Stimulated activated CD8-positive, alpha-beta memory T cell treated with anti-CD3 and anti-CD28 coated beads, Interleukin-2, amount 100 ng/mL, for 48 hours (primary cell): Measurements from ENCODE around the gene CDKAL1.

Source experiments
- DNase-seq, 2 donors: peaks; one replicate each; pipeline ENCODE4 v3.0.0-alpha.2; 2020; ENCODE audit warnings: low read depth in 2 of 2

Gene CDKAL1

DNA sequence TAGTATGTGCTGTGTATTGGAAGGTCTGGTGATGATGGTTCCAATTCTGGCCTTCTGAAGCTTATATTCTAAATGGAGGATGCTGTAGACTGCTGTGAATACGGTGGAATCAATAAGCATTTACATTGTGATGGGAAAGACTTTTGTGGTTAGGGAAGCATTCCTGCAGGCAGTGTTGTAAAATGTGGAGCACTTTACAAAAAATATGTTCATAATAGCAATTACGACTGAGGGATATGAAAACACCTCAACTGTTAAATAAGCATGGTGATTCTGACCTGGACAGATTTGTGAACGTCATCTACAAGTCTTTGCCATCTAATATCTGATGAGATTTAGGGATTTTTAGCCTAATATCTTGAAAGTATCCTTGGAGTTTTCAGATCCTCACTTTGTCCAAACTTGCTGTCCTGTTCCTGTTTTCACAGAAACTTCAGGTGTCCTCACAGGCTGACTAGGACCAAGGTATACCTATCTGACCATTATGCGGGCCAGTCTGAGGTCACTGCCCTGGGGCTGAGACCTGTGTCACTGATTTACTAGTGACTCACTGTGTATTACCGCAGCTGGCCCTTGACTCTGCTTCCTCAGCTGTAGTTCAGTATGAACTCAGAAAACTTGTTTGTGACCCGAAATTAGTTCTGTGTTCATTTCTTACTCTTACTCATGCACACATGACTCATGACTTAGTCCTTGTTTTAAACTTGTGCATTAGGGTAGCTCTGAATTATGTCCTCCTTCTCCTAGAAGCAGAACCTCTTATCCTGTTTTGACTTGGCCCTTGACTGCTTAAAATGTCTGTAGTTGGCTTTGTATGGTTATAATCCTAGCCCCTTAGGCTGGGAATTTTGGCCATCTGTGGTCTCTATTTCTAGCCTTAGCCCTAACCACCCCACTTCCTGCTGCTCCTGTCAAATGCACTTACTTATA is 343.0 kb downstream of the CDKAL1 start:
- DNase-seq, result peak in 1 of 2 donors; percentile 5

DNA sequence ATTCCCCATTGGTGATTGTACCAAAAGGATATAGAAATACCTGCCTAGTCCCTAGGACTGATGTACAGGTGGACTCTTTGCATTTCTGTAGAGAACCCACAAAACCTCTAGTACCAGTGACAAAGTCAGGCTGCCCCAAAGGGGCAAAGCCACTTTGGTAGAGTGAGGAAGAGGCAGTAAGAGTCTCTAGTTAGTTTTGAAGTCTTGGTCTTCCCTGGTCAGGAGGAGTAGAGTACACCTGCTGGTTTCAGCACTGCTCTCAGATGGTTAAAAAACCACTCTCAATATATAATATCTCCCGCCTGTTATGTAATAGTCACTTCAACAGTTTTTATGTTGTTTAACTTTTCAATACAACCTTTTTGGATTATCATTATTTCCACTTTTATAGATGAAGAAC is 344.9 kb downstream of the CDKAL1 start:
- DNase-seq, result no peak

GRCh38 chr6:20879526-20879925 is 345.3 kb downstream of the CDKAL1 start:
- no peak for DNase-seq

GRCh38 chr6:20881365-20881764 is 347.1 kb downstream of the CDKAL1 start:
- DNase-seq, result no peak

DNA sequence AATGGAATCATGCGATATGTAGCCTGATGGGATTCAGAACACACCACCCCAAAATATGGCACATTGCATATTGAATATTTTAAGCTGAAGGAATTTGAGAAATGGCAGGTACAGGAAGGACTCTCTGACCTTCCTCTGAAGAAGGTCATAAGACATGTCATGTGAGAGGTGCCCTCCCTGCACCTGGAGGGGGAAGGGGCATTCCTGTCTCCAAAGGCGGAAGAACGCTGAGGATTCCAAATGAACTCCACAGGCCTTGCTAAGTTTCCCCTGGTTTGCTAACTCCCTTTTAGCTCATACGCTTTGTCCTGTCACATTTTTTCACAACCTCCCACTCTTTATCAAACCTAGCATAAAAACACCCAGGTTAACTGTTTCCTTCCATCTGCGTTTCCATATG is 347.8 kb downstream of the CDKAL1 start:
- DNase-seq, result no peak

DNA sequence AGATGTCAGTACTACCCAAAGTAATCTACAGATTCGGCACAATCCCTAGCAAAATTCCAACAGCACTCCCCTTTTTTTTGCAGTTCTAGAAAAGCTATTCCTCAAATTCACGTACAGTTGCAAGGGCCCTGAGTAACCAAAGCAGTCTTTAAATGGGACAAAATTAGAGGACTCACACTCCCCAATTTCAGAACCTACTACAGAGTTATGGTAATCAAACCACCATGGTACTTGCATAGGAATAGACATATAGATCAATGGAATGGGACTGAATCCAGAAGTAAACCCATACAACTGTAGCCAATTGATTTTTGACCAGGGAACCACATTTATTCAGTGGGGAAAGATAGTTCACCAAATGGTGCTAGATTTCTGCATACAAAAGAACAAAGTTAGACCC is 350.8 kb downstream of the CDKAL1 start:
- no peak for DNase-seq

DNA sequence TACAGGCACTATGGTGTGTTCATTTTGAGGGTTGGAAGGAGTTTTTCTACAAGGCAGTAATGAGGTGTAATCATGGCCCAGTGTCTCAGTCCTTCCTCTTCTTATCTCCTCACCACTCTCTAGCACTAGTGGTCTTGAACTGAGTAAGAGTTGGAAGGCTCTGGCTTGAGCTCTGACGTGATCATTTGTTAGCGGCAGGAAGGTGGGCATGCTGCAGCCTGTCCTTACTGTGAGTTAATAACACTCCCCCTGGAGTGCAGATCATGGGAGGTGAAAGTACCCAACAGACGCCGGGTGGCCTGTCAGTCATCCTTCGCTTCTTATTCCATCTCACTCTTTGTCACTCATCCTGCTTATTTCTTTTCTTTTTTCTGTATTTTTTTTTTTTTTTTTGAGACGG is 356.9 kb downstream of the CDKAL1 start:
- no peak for DNase-seq

DNA sequence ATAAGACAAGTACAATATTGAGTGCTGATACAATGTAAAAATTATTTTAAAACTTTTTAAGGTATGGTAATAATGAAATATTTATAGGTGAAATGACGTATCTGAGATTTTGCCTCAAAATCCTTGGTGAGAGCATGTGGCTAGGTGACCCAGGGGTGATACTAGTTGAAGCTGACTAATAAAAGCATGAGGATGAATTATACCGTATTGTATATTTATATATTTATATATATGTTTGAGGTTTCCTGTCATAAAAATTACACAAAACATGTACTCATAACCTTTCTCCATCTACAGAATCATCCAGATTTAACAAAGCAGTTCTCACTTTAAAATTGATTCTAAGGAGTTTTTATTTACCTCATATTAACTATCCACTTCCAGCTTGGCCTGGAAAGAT is 358.1 kb downstream of the CDKAL1 start:
- DNase-seq, result no peak

GRCh38 chr6:20893412-20893811 is 359.2 kb downstream of the CDKAL1 start:
- no peak for DNase-seq

DNA sequence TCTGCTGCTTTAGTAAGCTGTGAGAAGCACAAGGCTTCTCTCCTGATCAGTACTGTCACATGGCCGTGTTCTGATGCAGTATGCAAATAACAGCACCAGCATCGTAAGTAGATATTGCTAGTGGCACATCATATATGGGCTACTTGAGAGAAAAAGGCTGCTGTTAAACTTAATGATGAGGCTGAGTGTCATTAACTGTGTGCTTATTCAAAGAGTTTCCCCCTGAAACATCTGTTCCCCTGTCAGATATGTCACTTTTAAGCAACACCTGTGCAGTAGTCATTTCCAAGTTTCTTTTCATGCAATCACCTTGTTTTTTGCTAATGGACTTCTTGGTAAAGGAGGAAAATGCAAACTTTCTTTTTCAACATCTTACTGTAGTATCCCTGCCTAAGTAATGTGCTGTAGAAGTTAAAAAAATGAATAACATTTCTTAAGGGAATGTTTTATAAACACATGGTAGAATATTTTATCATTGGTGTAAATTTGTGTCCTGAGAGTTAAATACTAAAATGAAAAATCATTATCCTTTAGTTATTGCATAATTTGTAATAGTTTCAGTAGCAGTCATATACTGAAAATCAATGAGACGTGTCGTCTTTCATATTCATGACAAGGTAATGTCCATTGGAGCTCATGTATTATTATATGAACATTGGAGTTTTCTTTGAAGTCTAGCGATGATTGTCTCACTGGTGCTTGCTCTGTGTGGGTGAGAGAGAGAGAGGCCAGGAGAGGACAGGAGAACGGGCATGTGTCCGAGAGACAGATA is 366.3 kb downstream of the CDKAL1 start:
- DNase-seq, result no peak

DNA sequence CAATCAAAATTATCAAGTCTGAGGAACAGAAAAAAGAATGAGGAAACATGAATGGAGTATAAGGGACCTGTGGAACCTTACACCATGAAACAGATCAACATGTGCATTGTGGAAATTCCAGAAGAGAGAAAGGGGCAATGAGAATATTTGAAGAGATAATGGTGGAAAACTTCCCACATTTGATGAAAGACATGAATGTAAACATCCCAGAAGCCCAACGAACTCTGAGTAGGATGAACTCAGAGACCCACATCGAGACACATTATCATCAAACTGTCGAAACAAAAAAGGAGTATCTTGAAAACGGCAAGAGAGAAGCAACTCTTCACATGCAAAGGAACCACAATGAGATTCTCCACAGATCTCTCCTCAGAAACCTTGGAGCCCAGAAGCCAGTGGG is 371.1 kb downstream of the CDKAL1 start:
- no peak for DNase-seq

- DNase-seq, result no peak
Measured at GRCh38 chr6:20906945-20907344, 372.7 kb downstream of the CDKAL1 start.

- no peak for DNase-seq
Measured at GRCh38 chr6:20907486-20908071, 373.3 kb downstream of the CDKAL1 start.

DNA sequence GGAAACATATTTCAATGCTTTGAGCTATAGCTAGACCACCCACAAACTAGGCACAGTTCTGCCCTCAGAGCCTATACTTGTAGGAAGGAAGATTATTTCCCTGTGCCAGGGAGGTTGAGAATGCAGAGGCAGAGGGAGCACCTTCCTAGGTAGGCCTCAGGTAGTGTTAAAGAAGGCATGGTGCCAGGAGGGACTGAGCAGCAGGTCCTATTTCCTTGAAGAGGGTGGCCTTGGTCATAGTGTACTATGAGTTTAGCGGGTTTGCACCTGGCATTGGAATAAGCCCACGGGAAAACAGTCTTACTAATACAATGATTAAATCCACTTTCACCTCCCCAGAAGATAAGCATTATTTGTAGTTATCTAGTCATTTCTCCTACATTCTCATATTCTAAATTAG is 375.4 kb downstream of the CDKAL1 start:
- DNase-seq, result no peak

GRCh38 chr6:20911712-20912111 is 377.5 kb downstream of the CDKAL1 start:
- no peak for DNase-seq

DNA sequence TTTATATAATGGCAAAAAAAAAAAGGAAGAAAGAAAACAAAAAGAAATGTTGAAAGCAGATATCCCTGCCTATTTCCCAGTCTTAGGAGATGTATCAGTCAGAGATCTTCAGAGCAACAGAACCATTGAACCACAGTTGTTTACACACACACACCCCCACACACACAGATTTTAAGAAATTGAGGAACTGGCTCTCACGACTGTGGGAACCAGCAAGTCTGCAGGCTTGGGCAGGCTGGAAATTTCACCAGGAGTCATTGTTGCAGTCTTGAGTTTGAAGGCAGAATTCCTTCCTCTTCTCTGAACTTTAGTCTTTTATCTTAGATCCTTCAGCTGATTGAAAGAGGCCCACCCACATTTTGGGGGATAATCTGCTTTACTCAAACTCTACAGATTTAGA is 380.9 kb downstream of the CDKAL1 start:
- no peak for DNase-seq

GRCh38 chr6:20915626-20916025 is 381.4 kb downstream of the CDKAL1 start:
- no peak for DNase-seq

DNA sequence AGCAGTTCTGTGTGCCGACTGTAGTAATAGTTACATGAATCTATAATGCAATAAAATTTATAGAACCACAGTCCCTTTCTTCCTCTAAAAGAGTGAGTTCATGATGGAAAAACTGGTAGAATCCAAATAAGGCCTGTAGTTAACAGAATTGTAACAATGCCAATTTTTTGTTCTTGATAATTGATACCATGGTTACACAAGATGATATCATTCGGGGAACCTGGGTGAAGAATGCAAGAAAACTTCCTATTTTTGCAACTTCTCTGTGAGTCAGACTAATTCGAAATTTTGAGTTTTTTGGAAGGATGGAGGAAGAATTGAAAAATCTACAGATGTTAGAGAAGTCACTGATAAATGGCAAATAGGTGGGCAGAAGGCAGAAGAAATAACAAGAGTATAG is 381.8 kb downstream of the CDKAL1 start:
- no peak for DNase-seq

DNA sequence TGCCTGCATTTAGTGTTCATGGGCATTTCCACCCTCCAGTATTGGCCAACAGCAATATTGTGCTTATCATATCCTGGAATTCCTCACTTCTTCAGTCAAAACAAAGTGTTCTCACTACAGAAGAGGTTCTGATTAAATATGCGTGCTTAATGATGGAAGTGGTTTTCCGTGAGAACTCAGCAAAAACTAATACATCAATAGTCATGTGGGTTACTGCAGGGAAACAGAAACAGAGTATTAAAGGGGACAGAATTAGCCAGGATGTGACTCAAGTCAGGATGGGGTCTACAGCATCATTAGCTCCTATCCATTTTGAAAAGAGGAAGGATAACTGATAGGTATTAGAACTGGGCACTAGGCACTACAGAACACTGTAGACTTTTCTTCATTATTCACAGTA is 384.6 kb downstream of the CDKAL1 start:
- DNase-seq, result no peak

DNA sequence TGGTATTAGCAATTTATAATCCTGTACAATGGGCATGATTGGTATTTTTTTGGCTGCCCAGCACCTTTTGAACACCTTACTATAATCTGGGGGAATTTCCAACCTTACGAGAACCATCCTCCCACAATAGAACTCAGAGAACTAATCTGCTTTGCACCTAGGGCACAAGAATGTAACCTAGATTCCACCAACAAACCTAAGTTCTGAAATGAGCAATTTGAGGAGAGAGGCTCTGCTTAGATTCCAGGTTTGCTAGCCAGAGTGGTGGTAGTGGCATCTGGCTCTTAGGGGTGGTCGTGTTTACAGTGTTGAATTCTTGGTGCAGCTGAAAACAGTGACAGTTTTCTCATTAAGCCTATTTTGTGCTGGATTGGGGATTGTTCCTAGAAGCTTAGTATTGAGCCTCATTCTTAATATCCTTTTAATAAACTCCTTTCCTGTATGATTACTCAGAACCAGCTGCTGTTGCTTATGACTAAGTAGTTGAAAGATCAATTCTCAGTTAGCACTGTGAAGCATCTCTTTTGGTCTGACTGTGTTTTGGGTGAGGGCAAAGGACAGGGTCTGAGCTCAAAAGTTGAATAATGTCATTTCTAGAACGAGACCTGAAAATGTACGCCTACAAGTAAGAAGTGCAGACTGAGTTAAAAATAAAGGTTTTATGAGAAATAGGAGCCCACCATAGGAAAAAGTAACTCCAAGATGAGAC is 385.6 kb downstream of the CDKAL1 start:
- no peak for DNase-seq

- DNase-seq, result no peak
Measured at GRCh38 chr6:20921578-20921977, 387.3 kb downstream of the CDKAL1 start.

DNA sequence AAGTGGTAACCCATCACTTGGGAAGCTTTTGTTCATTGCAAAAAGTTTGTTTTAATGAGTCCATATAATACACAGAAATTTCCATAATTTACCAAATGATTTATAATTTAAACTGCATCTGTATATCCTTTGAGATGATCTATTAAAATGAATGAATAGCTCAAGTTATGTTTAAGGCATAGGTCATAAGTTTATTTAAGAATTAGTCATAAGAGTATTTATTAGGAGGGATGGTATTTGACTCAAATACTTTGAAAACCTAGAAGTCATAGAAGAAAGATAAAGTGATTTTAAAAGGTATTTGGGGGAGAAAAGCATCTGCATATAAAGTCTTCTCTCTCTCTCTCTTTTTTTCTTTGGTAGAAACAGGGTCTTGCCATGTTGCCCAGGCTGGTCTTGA is 388.5 kb downstream of the CDKAL1 start:
- DNase-seq, result no peak
